HG03342 (cell line): ENCODE data around the gene CAMKK1.
A peak's percentile ranks its signal among the peaks of the same experiment; 100 is the strongest.

ENCODE experiments used
- ATAC-seq: cut with Tn5 transposase; IDR thresholded peaks from one replicate; pipeline ENCODE4 v1.9.1; 2021; ENCODE audit warnings: mild to moderate bottlenecking, moderate library complexity; ENCODE audit not compliant: unreplicated experiment

CAMKK1 gene

GRCh38 chr17:3897731-3898130 is 4.9 kb upstream of the CAMKK1 start:
- no peak for ATAC-seq

GRCh38 chr17:3896968-3897235 is 4.0 kb upstream of the CAMKK1 start:
- ATAC-seq: no peak

- no peak for ATAC-seq
Measured at GRCh38 chr17:3896108-3896967, 3.5 kb upstream of the CAMKK1 start.

- no peak for ATAC-seq
Measured at GRCh38 chr17:3895354-3895753, 2.5 kb upstream of the CAMKK1 start.

GRCh38 chr17:3894911-3895343 is 2.1 kb upstream of the CAMKK1 start:
- ATAC-seq: no peak

- no peak for ATAC-seq
Measured at GRCh38 chr17:3894188-3894587, 1.3 kb upstream of the CAMKK1 start.

GRCh38 chr17:3893720-3894116 is 865 bp upstream of the CAMKK1 start:
- no peak for ATAC-seq

- ATAC-seq: peak; percentile 15
Measured at GRCh38 chr17:3892095-3892998, 506 bp downstream of the CAMKK1 start.

GRCh38 chr17:3891626-3892094 is 1.2 kb downstream of the CAMKK1 start:
- no peak for ATAC-seq

- no peak for ATAC-seq
Measured at GRCh38 chr17:3890878-3891219, 2.0 kb downstream of the CAMKK1 start.

- no peak for ATAC-seq
Measured at GRCh38 chr17:3890082-3890877, 2.6 kb downstream of the CAMKK1 start.

GRCh38 chr17:3889325-3890012 is 3.4 kb downstream of the CAMKK1 start:
- ATAC-seq: no peak

GRCh38 chr17:3888343-3889171 is 4.3 kb downstream of the CAMKK1 start:
- no peak for ATAC-seq

GRCh38 chr17:3887804-3888203 is 5.0 kb downstream of the CAMKK1 start:
- ATAC-seq: no peak

GRCh38 chr17:3887394-3887793 is 5.5 kb downstream of the CAMKK1 start:
- no peak for ATAC-seq

- no peak for ATAC-seq
Measured at GRCh38 chr17:3886776-3887175, 6.1 kb downstream of the CAMKK1 start.

GRCh38 chr17:3885970-3886369 is 6.9 kb downstream of the CAMKK1 start:
- ATAC-seq: no peak

- no peak for ATAC-seq
Measured at GRCh38 chr17:3885271-3885670, 7.6 kb downstream of the CAMKK1 start.

- no peak for ATAC-seq
Measured at GRCh38 chr17:3884188-3884587, 8.7 kb downstream of the CAMKK1 start.

GRCh38 chr17:3882276-3882675 is 10.6 kb downstream of the CAMKK1 start:
- no peak for ATAC-seq
